IMR-90 (cell line): Measurements from ENCODE around the gene NLGN1. TPM values are rescaled to one million over a fixed set of nuclear protein-coding genes. Genes with fewer than 3 reads are reported as not detected.

ENCODE experiments used
- ATAC-seq: fragments of 200-7000 bp; cut with Tn5 transposase; 2 replicates; pipeline ENCODE4 v1.9.1; 2020; ENCODE audit warnings: low read depth, mild to moderate bottlenecking, moderate library complexity
- BruUV-seq: library from RNA; stranded (reverse); fragments of 400-500 nt; replicated peaks from 2 replicates; lab custom pipeline; 2021; lab: Mats Ljungman, UMichigan
- CTCF ChIA-PET: fragments of 300-600 bp; formaldehyde crosslinking; extraction: SDS; loops from one replicate; lab custom pipeline; 2021; ENCODE audit warnings: antibody characterized with exemption; lab: Yijun Ruan, JAX
- POLR2A ChIA-PET: fragments of 300-600 bp; sonication (Branson Sonifier 250); formaldehyde crosslinking; loops from one replicate; lab custom pipeline; 2022; ENCODE audit warnings: antibody characterized with exemption; ENCODE audit not compliant: unreplicated experiment; lab: Charles Lee
- DNase-seq: peaks from one replicate; pipeline ENCODE4 v3.0.0; 2013
- H2AFZ ChIP-seq: replicated peaks from 2 replicates; pipeline ENCODE3; 2013; ENCODE audit warnings: low read length, mild to moderate bottlenecking; ENCODE audit not compliant: poor library complexity
- H2AK5ac ChIP-seq: 2 replicates; pipeline ENCODE4 v1.6.1; 2013; ENCODE audit warnings: low read depth, low read length, inconsistent platforms
- H2AK9ac ChIP-seq: replicated peaks from 2 replicates; pipeline ENCODE3; 2013; ENCODE audit warnings: mild to moderate bottlenecking, low read depth, low read length, moderate library complexity; ENCODE audit not compliant: poor library complexity
- H2BK120ac ChIP-seq: 2 replicates; pipeline ENCODE4 v1.6.1; 2013; ENCODE audit warnings: low read depth, low read length, inconsistent platforms
- H2BK15ac ChIP-seq: 3 replicates; pipeline ENCODE4 v1.6.1; 2013; ENCODE audit warnings: low read depth, low read length, inconsistent platforms
- H2BK20ac ChIP-seq: 2 replicates; pipeline ENCODE4 v1.6.1; 2013; ENCODE audit warnings: low read depth, mild to moderate bottlenecking, inconsistent platforms, low read length, moderate library complexity
- H2BK5ac ChIP-seq: 2 replicates; pipeline ENCODE4 v1.6.1; 2013; ENCODE audit warnings: mild to moderate bottlenecking, low read depth, low read length, inconsistent platforms; ENCODE audit not compliant: poor library complexity, severe bottlenecking
- H3K14ac ChIP-seq: replicated peaks from 2 replicates; pipeline ENCODE4 v1.6.1; 2013; ENCODE audit warnings: low read depth, low read length, inconsistent platforms
- H3K18ac ChIP-seq: 2 replicates; pipeline ENCODE4 v1.6.1; 2013; ENCODE audit warnings: low read depth, low read length, control low read depth
- H3K23ac ChIP-seq: 2 replicates; pipeline ENCODE4 v1.6.1; 2013; ENCODE audit warnings: low read depth, low read length, inconsistent platforms
- H3K27ac ChIP-seq: 2 replicates; pipeline ENCODE4 v1.5.1; 2013; ENCODE audit warnings: mild to moderate bottlenecking, control low read depth, low read length; ENCODE audit not compliant: insufficient read depth
- H3K27me3 ChIP-seq: 2 replicates; pipeline ENCODE4 v1.6.1; 2013; ENCODE audit warnings: low read length; ENCODE audit not compliant: control insufficient read depth, insufficient read depth
- H3K36me3 ChIP-seq: 2 replicates; pipeline ENCODE4 v1.6.1; 2013; ENCODE audit warnings: low read length, mixed read lengths; ENCODE audit not compliant: control insufficient read depth, insufficient read depth
- H3K4ac ChIP-seq: 2 replicates; pipeline ENCODE4 v1.6.1; 2013; ENCODE audit warnings: low read depth, low read length, inconsistent platforms
- H3K4me1 ChIP-seq: 2 replicates; pipeline ENCODE4 v1.6.1; 2013; ENCODE audit warnings: low read length, mixed read lengths; ENCODE audit not compliant: control insufficient read depth, insufficient read depth
- H3K4me2 ChIP-seq: 2 replicates; pipeline ENCODE4 v1.6.1; 2013; ENCODE audit warnings: low read depth, mild to moderate bottlenecking, control low read depth, low read length, moderate library complexity
- H3K4me3 ChIP-seq: 2 replicates; pipeline ENCODE4 v1.5.1; 2013; ENCODE audit warnings: low read depth, mild to moderate bottlenecking, control low read depth, low read length, moderate library complexity; ENCODE audit not compliant: insufficient read depth
- H3K56ac ChIP-seq: 2 replicates; pipeline ENCODE4 v1.6.1; 2013; ENCODE audit warnings: low read length, inconsistent platforms; ENCODE audit not compliant: insufficient read depth; ENCODE audit errors: extremely low read depth
- H3K79me1 ChIP-seq, 2 experiments: 2 replicates each; pipeline ENCODE4 v1.6.1; 2013; ENCODE audit warnings: low read length in 2 of 2, inconsistent platforms in 1 of 2, low read depth in 1 of 2
- H3K9ac ChIP-seq: 2 replicates; pipeline ENCODE4 v1.6.1; 2013; ENCODE audit warnings: low read depth, low read length, control low read depth
- H3K9me1 ChIP-seq: 2 replicates; pipeline ENCODE4 v1.6.1; 2013; ENCODE audit warnings: low read length, inconsistent platforms; ENCODE audit not compliant: insufficient read depth
- H3K9me3 ChIP-seq: 2 replicates; pipeline ENCODE4 v1.6.1; 2013; ENCODE audit warnings: low read length; ENCODE audit not compliant: control insufficient read depth, insufficient read depth
- H4K20me1 ChIP-seq: 2 replicates; pipeline ENCODE4 v1.6.1; 2013; ENCODE audit warnings: low read length, inconsistent platforms; ENCODE audit not compliant: insufficient read depth
- H4K5ac ChIP-seq: 2 replicates; pipeline ENCODE4 v1.6.1; 2013; ENCODE audit warnings: mild to moderate bottlenecking, low read depth, low read length, control low read depth
- H4K8ac ChIP-seq, 2 experiments: 2 replicates each; pipeline ENCODE4 v1.6.1; 2013; ENCODE audit warnings: low read depth in 2 of 2, low read length in 2 of 2, control low read depth in 1 of 2, inconsistent platforms in 1 of 2
- H4K91ac ChIP-seq: 2 replicates; pipeline ENCODE4 v1.6.1; 2013; ENCODE audit warnings: low read depth, low read length, inconsistent platforms; ENCODE audit not compliant: insufficient read depth
- CEBPB ChIP-seq: IDR thresholded peaks from 2 replicates; pipeline ENCODE4 v1.6.1; 2012; ENCODE audit warnings: low read depth, low read length, improper control_type of control experiment
- CHD1 ChIP-seq: IDR thresholded peaks from 2 replicates; pipeline ENCODE4 v1.6.1; 2012; ENCODE audit warnings: low read depth, low read length, improper control_type of control experiment
- CTCF ChIP-seq: conservative IDR thresholded peaks from 2 replicates; pipeline ENCODE4 v1.5.1; 2012; ENCODE audit warnings: mild to moderate bottlenecking, low read depth, low read length, improper control_type of control experiment
- ELK1 ChIP-seq: fragments of 150-350 bp; IDR thresholded peaks from 2 replicates; pipeline ENCODE4 v1.6.1; 2016; ENCODE audit warnings: low read depth, mild to moderate bottlenecking, low read length, moderate library complexity, borderline replicate concordance
- WGBS, 2 experiments: methylation state at CpG; one replicate each; pipeline versions ENCODE4 v1.1.5 to v1.1.7; 2013; ENCODE audit warnings: missing lambda C conversion rate in 2 of 2; ENCODE audit not compliant: insufficient read length in 1 of 2; ENCODE audit errors: extremely low coverage in 2 of 2; 5-methylcytosine and 5-hydroxymethylcytosine counted together
- dilution Hi-C: fragments of 300-500 bp; cut with HindIII; formaldehyde crosslinking; loops from one replicate; pipeline ENCODE4 v1.14.3; 2018; ENCODE audit warnings: low sequenced_read_pairs; ENCODE audit not compliant: unreplicated experiment
- in situ Hi-C: fragments of 300-500 bp; cut with MboI; formaldehyde crosslinking; loops from 3 replicates; pipeline ENCODE4 v1.14.3; 2019; ENCODE audit warnings: low sequenced_read_pairs, inconsistent platforms, mixed read lengths
- intact Hi-C: fragments of 100-400 bp; cut with micrococcal nuclease; formaldehyde crosslinking; loops from 2 replicates; pipeline ENCODE4 v1.10.0; 2022
- polyA plus RNA-seq, 3 experiments: library from polyadenylated mRNA; depleted of rRNA; stranded (reverse); fragments of >200 nt; gene quantifications; 2 replicates each; pipeline ENCODE4 v1.2.3, GENCODE V29; 2012; ENCODE audit warnings: low replicate concordance in 1 of 3
- total RNA-seq: library from RNA; depleted of rRNA; stranded (reverse); fragments of >200 nt; gene quantifications from 2 replicates; pipeline ENCODE4 v1.2.3, GENCODE V29; 2012

The NLGN1 gene
- total and polyA plus RNA-seq, 2 of the 4 experiments (the other 2 are of a cell fraction): 1.8 to 12.5 TPM

- Histone ChIP-seq H3K36me3 (no peaks in the 10 kb centered on the region), H4K8ac (no peak overlapping the region), H3K4ac (no peak overlapping the region), H4K20me1 (no peaks in the 10 kb centered on the region), H3K14ac (no peak overlapping the region), H3K4me1 (peaks cover 3% of the 10 kb centered on the region; the same call in 1 of the 2 replicates), H3K4me2 (no peak overlapping the region), H3K56ac (no peak overlapping the region), H3K9me1 (no peaks in the 10 kb centered on the region), H3K27ac (no peak overlapping the region), H2BK15ac (no peak overlapping the region), H2BK20ac (peak overlapping the region; percentile 39; the same call in 1 of the 2 replicates), H3K79me1 (no peaks in the 10 kb centered on the region), H3K9me3 (no peaks in the 10 kb centered on the region), H2BK120ac (no peak overlapping the region), H3K4me3 (no peak overlapping the region), H2AFZ (no peak overlapping the region), H2AK9ac (no peak overlapping the region), H3K18ac (no peak overlapping the region), H2AK5ac (no peak overlapping the region), H4K91ac (no peak overlapping the region), H3K9ac (no peak overlapping the region), H2BK5ac (no peak overlapping the region), H3K27me3 (no peaks in the 10 kb centered on the region), H3K23ac (no peak overlapping the region), H4K5ac (no peak overlapping the region)
- ATAC-seq (no peak), DNase-seq (no peak)
- dilution Hi-C loops (no loop called here), in situ Hi-C loops (no loop called here), intact Hi-C loops (loop anchor here (10.0 kb wide), 1 partner anchor 342 kb away; the partner anchor contains the start of gene NLGN1)
- ChIA-PET POLR2A (no interaction called here), CTCF (no interaction called here)
- BruUV-seq: no TSS peak
- peak; percentile 60 for TF ChIP-seq CEBPB
- TF ChIP-seq ELK1: no peak
- no peak for TF ChIP-seq CHD1
- no peak for TF ChIP-seq CTCF
- no CpG with 5 or more reads among the region's 2 CpGs for WGBS, 2 experiments
Observed at GRCh38 chr3:173737167-173737808, 339.7 kb downstream of the NLGN1 start.
